Body of pancreas (tissue), 4 donors: ENCODE measurements around the gene UHMK1.
A peak's percentile ranks its signal among the peaks of the same experiment; 100 is the strongest.

Source experiments
- CTCF ChIP-seq, 7 experiments: fragments of 450-650 bp in 4 of 7; fragments of 200-600 bp in 3 of 7; sonication (generic) in 3 of 7; IDR thresholded peaks; one replicate each; pipeline ENCODE4 v1.5.1; 2016 to 2019; ENCODE audit warnings: antibody characterized with exemption in 7 of 7
- POLR2A ChIP-seq, 3 donors: fragments of 450-650 bp; IDR thresholded peaks; one replicate each; pipeline ENCODE4 v1.6.1; 2016; ENCODE audit warnings: antibody characterized with exemption in 3 of 3, mild to moderate bottlenecking in 2 of 3

- no peak for TF ChIP-seq CTCF (IDR thresholded peaks at IDR 0.05)
- TF ChIP-seq POLR2A (IDR thresholded peaks at IDR 0.05): peak; percentile 47 to 77 (median 68)
Measured at GRCh38 chr1:162497723-162498495, at the start of gene UHMK1.
